ENCODE measurements around the gene FAM114A1.
"Not testable (repeated sequence)": the region's sequence is repeated elsewhere in the genome, so short reads cannot be mapped to it uniquely, and the experiment has no call there.

The FAM114A1 gene

GRCh38 chr4:38904682-38905081, 37.1 kb downstream of the FAM114A1 start:
- FAIRE-seq: no peak

GRCh38 chr4:38905652-38906385, 38.2 kb downstream of the FAM114A1 start:
- no peak for FAIRE-seq

- FAIRE-seq: no peak
These were observed 40.2 kb downstream of the FAM114A1 start for GRCh38 chr4:38907696-38908270.

GRCh38 chr4:38909015-38909414, 41.4 kb downstream of the FAM114A1 start:
- FAIRE-seq: no peak

- FAIRE-seq: no peak
These were observed 43.7 kb downstream of the FAM114A1 start for GRCh38 chr4:38911257-38911656.

- FAIRE-seq: no peak
These were observed 47.2 kb downstream of the FAM114A1 start for GRCh38 chr4:38914854-38915253.

GRCh38 chr4:38916267-38916666, 48.7 kb downstream of the FAM114A1 start:
- not testable (repeated sequence) for FAIRE-seq

- no peak for FAIRE-seq
These were observed 49.9 kb downstream of the FAM114A1 start for GRCh38 chr4:38917481-38918025.

- FAIRE-seq: no peak
These were observed 51.9 kb downstream of the FAM114A1 start for GRCh38 chr4:38919494-38919893.

- no peak for FAIRE-seq
These were observed 52.6 kb downstream of the FAM114A1 start for GRCh38 chr4:38920186-38920585.

- no peak for FAIRE-seq
These were observed 53.1 kb downstream of the FAM114A1 start for GRCh38 chr4:38920677-38921076.

GRCh38 chr4:38921151-38921550, 53.5 kb downstream of the FAM114A1 start:
- FAIRE-seq: no peak

GRCh38 chr4:38923746-38924145, 56.1 kb downstream of the FAM114A1 start:
- no peak for FAIRE-seq

GRCh38 chr4:38924353-38924752, 56.7 kb downstream of the FAM114A1 start:
- FAIRE-seq: no peak

GRCh38 chr4:38925492-38926413, 58.1 kb downstream of the FAM114A1 start:
- no peak for FAIRE-seq

- FAIRE-seq: no peak
These were observed 59.3 kb downstream of the FAM114A1 start for GRCh38 chr4:38926896-38927295.

GRCh38 chr4:38928568-38928967, 61.0 kb downstream of the FAM114A1 start:
- FAIRE-seq: no peak

- FAIRE-seq: no peak
These were observed 61.4 kb downstream of the FAM114A1 start for GRCh38 chr4:38928974-38929373.

GRCh38 chr4:38930204-38930603, 62.6 kb downstream of the FAM114A1 start:
- FAIRE-seq: no peak

GRCh38 chr4:38930707-38931106, 63.1 kb downstream of the FAM114A1 start:
- no peak for FAIRE-seq

- no peak for FAIRE-seq
These were observed 63.5 kb downstream of the FAM114A1 start for GRCh38 chr4:38931125-38931524.

GRCh38 chr4:38935391-38936073, 67.9 kb downstream of the FAM114A1 start:
- no peak for FAIRE-seq

- no peak for FAIRE-seq
These were observed 71.6 kb downstream of the FAM114A1 start for GRCh38 chr4:38939165-38939564.

Data from G401.6 (cell line).